CD4-positive, alpha-beta T cell treated with Interleukin-10 for 1 hour (primary cell): ENCODE measurements around the gene ANKRD27.
"Not testable (repeated sequence)": the region's sequence is repeated elsewhere in the genome, so short reads cannot be mapped to it uniquely, and the experiment has no call there.

Experiments used
- DNase-seq: peaks from one replicate; pipeline ENCODE4 v3.0.0-alpha.2; 2020

The ANKRD27 gene

GRCh38 chr19:32674931-32675719, at the start of gene ANKRD27:
Gene ANKRD27, minus strand, starts transcription at chr19:32675180. Its CDS starts 16,165 bp downstream, at chr19:32659015.
- DNase-seq = peak; percentile 98

- no peak for DNase-seq
Measured at GRCh38 chr19:32720936-32721250, 45.9 kb upstream of the ANKRD27 start.

GRCh38 chr19:32720216-32720935, 45.4 kb upstream of the ANKRD27 start:
- DNase-seq = no peak

- no peak for DNase-seq
Measured at GRCh38 chr19:32719611-32720059, 44.7 kb upstream of the ANKRD27 start, which contains the start of gene TDRD12. Gene TDRD12, plus strand, starts transcription at chr19:32719767. Its CDS starts 306 bp downstream, at chr19:32720073.

GRCh38 chr19:32718286-32718685, 43.3 kb upstream of the ANKRD27 start:
- DNase-seq = no peak

GRCh38 chr19:32717496-32717895, 42.5 kb upstream of the ANKRD27 start:
- no peak for DNase-seq

- not testable (repeated sequence) for DNase-seq
Measured at GRCh38 chr19:32716203-32716602, 41.2 kb upstream of the ANKRD27 start.

GRCh38 chr19:32711747-32712146, 36.8 kb upstream of the ANKRD27 start:
- DNase-seq = no peak

- no peak for DNase-seq
Measured at GRCh38 chr19:32709032-32709431, 34.1 kb upstream of the ANKRD27 start.

GRCh38 chr19:32708457-32708856, 33.5 kb upstream of the ANKRD27 start:
- peak; percentile 13 for DNase-seq

GRCh38 chr19:32704006-32704405, 29.0 kb upstream of the ANKRD27 start:
- DNase-seq = not testable (repeated sequence)

GRCh38 chr19:32702010-32702409, 27.0 kb upstream of the ANKRD27 start:
- no peak for DNase-seq

GRCh38 chr19:32700129-32700528, 25.1 kb upstream of the ANKRD27 start:
- not testable (repeated sequence) for DNase-seq

GRCh38 chr19:32696771-32697170, 21.8 kb upstream of the ANKRD27 start:
- DNase-seq = not testable (repeated sequence)

- DNase-seq = not testable (repeated sequence)
Measured at GRCh38 chr19:32695506-32695905, 20.5 kb upstream of the ANKRD27 start.

- DNase-seq = not testable (repeated sequence)
Measured at GRCh38 chr19:32694851-32695250, 19.9 kb upstream of the ANKRD27 start.

GRCh38 chr19:32694316-32694715, 19.3 kb upstream of the ANKRD27 start:
- DNase-seq = not testable (repeated sequence)

GRCh38 chr19:32693151-32694108, 18.4 kb upstream of the ANKRD27 start:
- peak; percentile 58 for DNase-seq

GRCh38 chr19:32692727-32693061, 17.7 kb upstream of the ANKRD27 start:
- no peak for DNase-seq

GRCh38 chr19:32691952-32692726, 17.2 kb upstream of the ANKRD27 start:
- peak; percentile 55 for DNase-seq

GRCh38 chr19:32691291-32691951, 16.4 kb upstream of the ANKRD27 start, which contains the start of gene NUDT19:
Gene NUDT19, plus strand, starts transcription at chr19:32691821. Its CDS starts 140 bp downstream, at chr19:32691961.
- DNase-seq = peak; percentile 78
